OCI-LY3 (cell line): ENCODE measurements around the gene RNF168.

Experiments used
- CTCF ChIP-seq: fragments of 200-600, 300-600 bp; sonication (generic); IDR thresholded peaks from 2 replicates; pipeline ENCODE4 v1.5.1; 2014; ENCODE audit warnings: antibody characterized with exemption, low read length, low read depth
- EZH2phosphoT487 ChIP-seq: fragments of 200-600 bp; shearing (Covaris generic); IDR thresholded peaks from 2 replicates; pipeline ENCODE4 v1.6.1; 2018; ENCODE audit warnings: antibody characterized with exemption, mixed run types, low read depth

- no peak for TF ChIP-seq EZH2phosphoT487
- TF ChIP-seq CTCF = no peak
Observed at GRCh38 chr3:196498297-196498696, 5.3 kb downstream of the RNF168 start.
